Endodermal cell (in vitro differentiated cells): ENCODE data around the gene FES. TPM values are rescaled to one million over a fixed set of nuclear protein-coding genes. Genes with fewer than 3 reads are reported as not detected.
"Not testable (repeated sequence)": the region's sequence is repeated elsewhere in the genome, so short reads cannot be mapped to it uniquely, and the experiment has no call there.

Experiments
- DNase-seq: peaks from one replicate; pipeline ENCODE4 v3.0.0-alpha.2; 2017
- H3K27ac ChIP-seq: 2 replicates; pipeline ENCODE4 v1.5.1; 2013; ENCODE audit warnings: mild to moderate bottlenecking, low read depth, low read length, moderate library complexity
- H3K27me3 ChIP-seq: 2 replicates; pipeline ENCODE4 v1.6.1; 2013; ENCODE audit warnings: mild to moderate bottlenecking, low read length, moderate library complexity; ENCODE audit not compliant: insufficient read depth, control insufficient read depth, poor library complexity, severe bottlenecking
- H3K36me3 ChIP-seq: 2 replicates; pipeline ENCODE4 v1.7.0; 2013; ENCODE audit warnings: mild to moderate bottlenecking, low read length, moderate library complexity; ENCODE audit not compliant: control insufficient read depth, insufficient read depth
- H3K4me1 ChIP-seq: one replicate; pipeline ENCODE4 v1.7.0; 2013; ENCODE audit warnings: low read length; ENCODE audit not compliant: control insufficient read depth, insufficient read depth
- H3K4me3 ChIP-seq: 2 replicates; pipeline ENCODE4 v1.5.1; 2013; ENCODE audit warnings: mild to moderate bottlenecking, low read length, moderate library complexity
- H3K9ac ChIP-seq: 2 replicates; pipeline ENCODE4 v1.6.1; 2013; ENCODE audit warnings: mild to moderate bottlenecking, low read length, moderate library complexity; ENCODE audit not compliant: poor library complexity, severe bottlenecking; ENCODE audit errors: extremely low read depth
- H3K9me3 ChIP-seq: 2 replicates; pipeline ENCODE4 v1.6.1; 2013; ENCODE audit warnings: mild to moderate bottlenecking, low read length, moderate library complexity; ENCODE audit not compliant: control insufficient read depth
- H3K27ac Mint-ChIP-seq: 2 replicates; pipeline ENCODE4 v1.8.0; 2020; ENCODE audit warnings: mixed read lengths
- H3K27me3 Mint-ChIP-seq: 2 replicates; pipeline ENCODE4 v1.8.0; 2021; ENCODE audit warnings: mild to moderate bottlenecking, mixed read lengths; ENCODE audit not compliant: insufficient read depth
- H3K36me3 Mint-ChIP-seq: 2 replicates; pipeline ENCODE4 v1.8.0; 2020; ENCODE audit warnings: low read depth, mixed read lengths
- H3K4me1 Mint-ChIP-seq: 2 replicates; pipeline ENCODE4 v1.8.0; 2020; ENCODE audit warnings: mixed read lengths
- H3K4me3 Mint-ChIP-seq: 2 replicates; pipeline ENCODE4 v1.8.0; 2020; ENCODE audit warnings: mild to moderate bottlenecking, moderate library complexity, mixed read lengths
- H3K9me3 Mint-ChIP-seq: 2 replicates; pipeline ENCODE4 v1.8.0; 2020; ENCODE audit warnings: mild to moderate bottlenecking, mixed read lengths
- WGBS, 2 experiments: methylation state at CpG; one replicate each; pipeline versions ENCODE4 v1.1.5 to v1.1.7; 2013; ENCODE audit warnings: missing lambda C conversion rate in 2 of 2, mixed read lengths in 1 of 2; ENCODE audit not compliant: insufficient coverage in 1 of 2, insufficient read length in 1 of 2; 5-methylcytosine and 5-hydroxymethylcytosine counted together
- total RNA-seq, 2 donors: library from RNA; stranded (reverse); fragmentation: NEBNext Ultra II Directional in 1 of 2; extraction: Animal tissue kit (Norgen Biotek cat#: 25700) in 1 of 2; gene quantifications; 2 replicates in 1 of 2; 3 replicates in 1 of 2; pipeline ENCODE4 v1.2.1, GENCODE V29; 2021
- TF ChIP-seq, protein P1 (sequence below): fragments of 200-600 bp; sonication (generic); conservative IDR thresholded peaks from 2 replicates; pipeline ENCODE4 v1.5.0; 2021; ENCODE audit warnings: antibody characterized with exemption, mild to moderate bottlenecking

Gene FES
- total RNA-seq, 2 donors from 2014 or later = 25.9 to 29.9 TPM

DNA sequence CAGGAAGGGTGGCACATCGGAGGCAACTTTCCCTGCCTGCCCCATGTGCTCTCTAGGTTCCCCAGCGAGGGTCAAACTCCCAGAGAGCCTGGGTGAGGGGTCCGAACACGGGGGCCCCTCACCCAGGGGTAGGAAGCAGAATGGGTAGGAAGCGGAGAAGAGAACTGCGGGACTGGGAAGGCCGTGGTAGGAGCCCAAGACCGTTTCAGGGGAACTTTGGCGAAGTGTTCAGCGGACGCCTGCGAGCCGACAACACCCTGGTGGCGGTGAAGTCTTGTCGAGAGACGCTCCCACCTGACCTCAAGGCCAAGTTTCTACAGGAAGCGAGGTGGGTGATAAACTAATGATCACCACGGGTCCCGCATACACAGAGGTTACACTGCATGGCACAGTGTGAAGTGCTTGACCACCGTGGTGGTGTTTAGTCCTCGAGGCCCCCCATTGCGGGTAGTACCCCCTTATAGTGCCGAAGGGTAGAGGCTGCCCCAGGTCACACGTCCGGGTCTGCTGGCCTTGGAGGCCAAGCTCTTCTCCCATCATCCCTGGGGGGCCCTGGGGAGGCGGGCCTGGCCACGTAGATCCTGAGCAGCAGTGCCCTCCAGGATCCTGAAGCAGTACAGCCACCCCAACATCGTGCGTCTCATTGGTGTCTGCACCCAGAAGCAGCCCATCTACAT, 8.3 kb downstream of the FES start:
- Histone ChIP-seq H3K36me3 (peaks cover 12% of the 10 kb centered on the region), H3K9me3 (no peaks in the 10 kb centered on the region), H3K9ac (no peak overlapping the region), H3K4me3 (no peak overlapping the region), H3K27ac (no peak overlapping the region), H3K4me1 (no peaks in the 10 kb centered on the region), H3K27me3 (no peaks in the 10 kb centered on the region)
- no peaks in the 10 kb centered on the region for H3K4me1 Mint-ChIP-seq
- peaks cover 40% of the 10 kb centered on the region for H3K36me3 Mint-ChIP-seq
- H3K27ac Mint-ChIP-seq = no peak overlapping the region
- no peaks in the 10 kb centered on the region for H3K27me3 Mint-ChIP-seq
- no peaks in the 10 kb centered on the region for H3K9me3 Mint-ChIP-seq
- DNase-seq = no peak
- H3K4me3 Mint-ChIP-seq = no peak overlapping the region
- TF ChIP-seq, protein P1, sequence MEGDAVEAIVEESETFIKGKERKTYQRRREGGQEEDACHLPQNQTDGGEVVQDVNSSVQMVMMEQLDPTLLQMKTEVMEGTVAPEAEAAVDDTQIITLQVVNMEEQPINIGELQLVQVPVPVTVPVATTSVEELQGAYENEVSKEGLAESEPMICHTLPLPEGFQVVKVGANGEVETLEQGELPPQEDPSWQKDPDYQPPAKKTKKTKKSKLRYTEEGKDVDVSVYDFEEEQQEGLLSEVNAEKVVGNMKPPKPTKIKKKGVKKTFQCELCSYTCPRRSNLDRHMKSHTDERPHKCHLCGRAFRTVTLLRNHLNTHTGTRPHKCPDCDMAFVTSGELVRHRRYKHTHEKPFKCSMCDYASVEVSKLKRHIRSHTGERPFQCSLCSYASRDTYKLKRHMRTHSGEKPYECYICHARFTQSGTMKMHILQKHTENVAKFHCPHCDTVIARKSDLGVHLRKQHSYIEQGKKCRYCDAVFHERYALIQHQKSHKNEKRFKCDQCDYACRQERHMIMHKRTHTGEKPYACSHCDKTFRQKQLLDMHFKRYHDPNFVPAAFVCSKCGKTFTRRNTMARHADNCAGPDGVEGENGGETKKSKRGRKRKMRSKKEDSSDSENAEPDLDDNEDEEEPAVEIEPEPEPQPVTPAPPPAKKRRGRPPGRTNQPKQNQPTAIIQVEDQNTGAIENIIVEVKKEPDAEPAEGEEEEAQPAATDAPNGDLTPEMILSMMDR = no peak
- 95 to 98% methylated on average over 20 to 29 of the region's 29 CpGs for WGBS, 2 experiments

DNA sequence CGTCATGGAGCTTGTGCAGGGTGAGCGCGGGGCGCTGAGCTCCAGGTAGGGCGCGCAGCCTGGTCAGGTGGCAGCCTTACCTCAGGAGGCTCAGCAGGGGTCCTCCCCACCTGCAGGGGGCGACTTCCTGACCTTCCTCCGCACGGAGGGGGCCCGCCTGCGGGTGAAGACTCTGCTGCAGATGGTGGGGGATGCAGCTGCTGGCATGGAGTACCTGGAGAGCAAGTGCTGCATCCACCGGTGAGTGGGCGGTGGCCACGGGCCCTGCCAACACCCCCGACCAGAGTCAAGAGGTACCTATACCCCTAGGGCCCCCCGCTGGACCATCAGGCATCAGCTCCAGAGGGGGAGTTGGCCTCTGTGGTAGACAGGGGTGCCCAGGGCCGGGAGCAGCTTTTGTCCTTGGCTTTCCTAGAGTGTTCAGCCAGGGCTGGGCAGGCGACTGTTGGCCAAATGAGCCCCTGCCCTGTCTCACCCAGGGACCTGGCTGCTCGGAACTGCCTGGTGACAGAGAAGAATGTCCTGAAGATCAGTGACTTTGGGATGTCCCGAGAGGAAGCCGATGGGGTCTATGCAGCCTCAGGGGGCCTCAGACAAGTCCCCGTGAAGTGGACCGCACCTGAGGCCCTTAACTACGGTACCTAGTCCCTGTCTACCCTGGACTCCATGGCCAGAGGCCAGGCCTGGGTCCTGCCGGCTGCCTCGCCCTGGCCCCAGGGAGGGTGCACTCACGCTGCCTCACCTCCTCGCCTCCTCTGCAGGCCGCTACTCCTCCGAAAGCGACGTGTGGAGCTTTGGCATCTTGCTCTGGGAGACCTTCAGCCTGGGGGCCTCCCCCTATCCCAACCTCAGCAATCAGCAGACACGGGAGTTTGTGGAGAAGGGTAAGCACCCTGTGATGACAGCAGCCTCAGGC, 9.1 kb downstream of the FES start:
- H3K9ac ChIP-seq = no peak overlapping the region
- Mint-ChIP-seq H3K27me3 (no peaks in the 10 kb centered on the region), H3K27ac (no peak overlapping the region), H3K9me3 (no peaks in the 10 kb centered on the region), H3K4me3 (no peak overlapping the region), H3K4me1 (no peaks in the 10 kb centered on the region), H3K36me3 (peaks cover 37% of the 10 kb centered on the region)
- TF ChIP-seq, protein P1 = no peak
- no peaks in the 10 kb centered on the region for H3K27me3 ChIP-seq
- 93 to 94% methylated on average over 29 to 33 of the region's 33 CpGs for WGBS, 2 experiments
- H3K36me3 ChIP-seq = peaks cover 12% of the 10 kb centered on the region
- no peak for DNase-seq
- H3K9me3 ChIP-seq = no peaks in the 10 kb centered on the region
- no peaks in the 10 kb centered on the region for H3K4me1 ChIP-seq
- no peak overlapping the region for H3K4me3 ChIP-seq
- no peak overlapping the region for H3K27ac ChIP-seq

DNA sequence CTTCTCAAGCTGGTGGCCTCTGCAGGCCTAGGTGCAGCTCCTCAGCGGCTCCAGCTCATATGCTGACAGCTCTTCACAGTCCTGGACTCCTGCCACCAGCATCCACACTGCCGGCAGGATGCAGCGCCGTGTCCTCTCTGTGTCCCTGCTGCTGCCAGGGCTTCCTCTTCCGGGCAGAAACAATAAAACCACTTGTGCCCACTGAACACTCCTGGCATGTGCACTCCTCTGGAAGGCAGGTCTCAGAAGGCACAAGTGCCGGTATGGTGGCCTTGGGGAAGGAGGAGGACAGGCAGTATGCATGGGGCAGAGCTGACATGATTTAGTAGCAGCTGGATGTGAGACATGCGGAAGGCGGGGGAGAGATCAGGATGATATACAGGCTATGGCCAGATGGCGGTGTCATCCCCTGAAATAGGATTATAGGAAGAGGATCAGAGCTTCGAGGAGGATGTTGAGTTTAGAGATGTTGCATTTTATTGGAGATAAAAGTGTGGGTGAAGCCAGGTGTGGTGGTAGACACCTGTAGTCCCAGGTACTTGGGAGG, 11.3 kb downstream of the FES start:
- H3K9me3 Mint-ChIP-seq = no peaks in the 10 kb centered on the region
- Histone ChIP-seq H3K4me3 (no peak overlapping the region), H3K9me3 (no peaks in the 10 kb centered on the region), H3K27me3 (no peaks in the 10 kb centered on the region), H3K36me3 (peaks cover 12% of the 10 kb centered on the region), H3K4me1 (no peaks in the 10 kb centered on the region), H3K27ac (no peak overlapping the region), H3K9ac (no peak overlapping the region)
- H3K36me3 Mint-ChIP-seq = peaks cover 33% of the 10 kb centered on the region
- TF ChIP-seq, protein P1 = peak; percentile 40
- peak; percentile 66 for DNase-seq
- H3K4me3 Mint-ChIP-seq = no peak overlapping the region
- no peaks in the 10 kb centered on the region for H3K4me1 Mint-ChIP-seq
- peaks cover 2% of the 10 kb centered on the region for H3K27me3 Mint-ChIP-seq
- no peak overlapping the region for H3K27ac Mint-ChIP-seq
- 94% methylated on average over 6 to 10 of the region's 10 CpGs for WGBS, 2 experiments

DNA sequence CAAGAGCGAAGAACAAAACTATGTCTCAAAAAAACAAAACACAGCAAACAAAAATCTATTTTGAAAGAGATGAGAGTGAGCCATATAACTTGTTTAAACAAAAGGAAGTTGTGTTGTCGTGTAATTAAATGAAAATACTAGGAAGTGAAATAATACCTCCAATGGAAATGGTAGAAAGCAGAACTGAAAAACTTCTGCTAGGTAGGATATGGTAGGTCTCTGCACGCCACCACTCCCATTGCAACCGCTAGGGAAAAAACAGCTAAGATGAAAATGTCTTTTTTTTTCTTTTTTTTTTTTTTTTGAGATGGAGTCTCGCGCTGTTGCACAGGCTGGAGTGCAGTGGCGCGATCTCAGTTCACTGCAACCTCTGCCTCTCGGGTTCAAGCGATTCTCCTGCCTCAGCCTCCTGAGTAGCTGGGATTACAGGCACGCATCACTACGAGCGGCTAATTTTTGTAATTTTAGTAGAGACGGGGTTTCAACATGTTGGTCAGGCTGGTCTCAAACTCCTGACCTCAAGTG, 12.9 kb downstream of the FES start:
- DNase-seq, H3K27me3 ChIP-seq, H3K27ac ChIP-seq, H3K9me3 Mint-ChIP-seq, H3K27ac Mint-ChIP-seq, H3K4me3 ChIP-seq, H3K4me1 ChIP-seq, H3K27me3 Mint-ChIP-seq, H3K4me3 Mint-ChIP-seq, H3K9ac ChIP-seq, H3K9me3 ChIP-seq: not testable (repeated sequence)
- WGBS, 2 experiments = 96 to 97% methylated on average over 11 to 13 of the region's 14 CpGs
- peaks cover 10% of the 10 kb centered on the region for H3K4me1 Mint-ChIP-seq
- H3K36me3 ChIP-seq = peaks cover 12% of the 10 kb centered on the region
- H3K36me3 Mint-ChIP-seq = peaks cover 29% of the 10 kb centered on the region
